Gastrocnemius medialis (tissue), 4 donors: ENCODE measurements around the gene RELT.

ENCODE experiments used
- CTCF ChIP-seq, 5 experiments: fragments of 450-650 bp in 3 of 5; fragments of 200-600 bp in 2 of 5; sonication (generic) in 2 of 5; IDR thresholded peaks in 4 of 5; conservative IDR thresholded peaks in 1 of 5; 1 replicate in 4 of 5; 2 replicates in 1 of 5; pipeline ENCODE4 v1.5.1; 2016 to 2019; ENCODE audit warnings: antibody characterized with exemption in 5 of 5, mild to moderate bottlenecking in 3 of 5, moderate library complexity in 3 of 5
- POLR2A ChIP-seq, 2 donors: fragments of 450-650 bp; IDR thresholded peaks; one replicate each; pipeline ENCODE4 v1.6.1; 2017; ENCODE audit warnings: antibody characterized with exemption in 2 of 2, mild to moderate bottlenecking in 2 of 2, moderate library complexity in 2 of 2

- peak; percentile 90 to 98 (median 96) for TF ChIP-seq CTCF (IDR thresholded peaks at IDR 0.05 in 4 of 5, conservative IDR thresholded peaks at IDR 0.05 in 1 of 5)
- TF ChIP-seq POLR2A (IDR thresholded peaks at IDR 0.05) = peak; percentile 100
These were observed at the start of gene RELT for GRCh38 chr11:73376160-73376802.
